ENCODE measurements around the gene AFF1. TPM values are rescaled to one million over a fixed set of nuclear protein-coding genes. Genes with fewer than 3 reads are reported as not detected.

The AFF1 gene
- total RNA-seq, 1 donor from 2014 or later = 99.9 TPM

DNA sequence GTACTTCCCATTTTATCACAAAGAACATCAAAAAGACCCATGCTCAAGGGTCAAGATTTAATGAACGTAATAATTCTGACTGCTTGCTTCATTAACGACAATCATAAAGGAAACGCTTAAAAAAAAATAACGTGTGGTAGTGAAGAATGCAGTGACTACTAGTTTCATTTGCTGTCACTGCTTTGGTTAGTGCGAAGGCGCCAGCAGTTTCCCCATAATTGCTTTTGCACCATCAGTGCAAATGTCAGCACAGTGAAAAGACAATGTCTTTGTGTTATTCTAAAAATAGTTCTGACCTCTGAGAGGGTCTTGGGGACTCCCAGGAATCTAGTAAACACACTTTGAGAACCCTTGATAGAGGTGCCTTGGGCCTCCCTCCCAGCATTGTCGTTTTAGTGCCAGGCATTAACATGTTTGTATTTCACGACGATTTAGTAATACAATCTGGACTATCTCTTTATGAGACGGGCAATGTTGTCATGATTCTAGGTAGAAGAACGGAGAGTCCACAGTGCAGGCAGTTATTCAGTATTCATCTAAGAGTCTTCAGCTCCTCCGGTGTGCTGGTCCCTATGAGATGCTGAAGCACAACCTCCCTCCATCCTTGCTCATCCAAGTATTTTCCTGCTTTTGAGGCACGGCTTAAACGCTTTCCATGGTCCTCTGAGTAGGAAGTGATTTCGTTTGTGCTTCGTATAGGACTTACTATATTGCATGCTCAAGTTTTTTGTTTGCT is 71.0 kb downstream of the AFF1 start:
- peak overlapping the region; percentile 96 for H3K27ac ChIP-seq
- no peaks in the 10 kb centered on the region for H3K27me3 ChIP-seq
- peaks cover 48% of the 10 kb centered on the region for H3K4me1 ChIP-seq
- no peaks in the 10 kb centered on the region for H3K36me3 ChIP-seq
- intact Hi-C loops (cut with DNase I) = loop anchor here (2.0 to 10.0 kb wide), 3 partner anchors 36 to 79 kb away; no protein-coding TSS in a partner anchor
- TF ChIP-seq POLR2AphosphoS5 (IDR thresholded peaks at IDR 0.05; ENCODE audit: insufficient read depth in 1 of 2, low read depth in 1 of 2) (no peak), POLR2A (IDR thresholded peaks at IDR 0.05) (no peak)
- TF ChIP-seq, protein P1, sequence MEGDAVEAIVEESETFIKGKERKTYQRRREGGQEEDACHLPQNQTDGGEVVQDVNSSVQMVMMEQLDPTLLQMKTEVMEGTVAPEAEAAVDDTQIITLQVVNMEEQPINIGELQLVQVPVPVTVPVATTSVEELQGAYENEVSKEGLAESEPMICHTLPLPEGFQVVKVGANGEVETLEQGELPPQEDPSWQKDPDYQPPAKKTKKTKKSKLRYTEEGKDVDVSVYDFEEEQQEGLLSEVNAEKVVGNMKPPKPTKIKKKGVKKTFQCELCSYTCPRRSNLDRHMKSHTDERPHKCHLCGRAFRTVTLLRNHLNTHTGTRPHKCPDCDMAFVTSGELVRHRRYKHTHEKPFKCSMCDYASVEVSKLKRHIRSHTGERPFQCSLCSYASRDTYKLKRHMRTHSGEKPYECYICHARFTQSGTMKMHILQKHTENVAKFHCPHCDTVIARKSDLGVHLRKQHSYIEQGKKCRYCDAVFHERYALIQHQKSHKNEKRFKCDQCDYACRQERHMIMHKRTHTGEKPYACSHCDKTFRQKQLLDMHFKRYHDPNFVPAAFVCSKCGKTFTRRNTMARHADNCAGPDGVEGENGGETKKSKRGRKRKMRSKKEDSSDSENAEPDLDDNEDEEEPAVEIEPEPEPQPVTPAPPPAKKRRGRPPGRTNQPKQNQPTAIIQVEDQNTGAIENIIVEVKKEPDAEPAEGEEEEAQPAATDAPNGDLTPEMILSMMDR (IDR thresholded peaks at IDR 0.05) = no peak
- peak overlapping the region; percentile 83 to 91 for H3K4me3 ChIP-seq
- no peaks in the 10 kb centered on the region for H3K9me3 ChIP-seq
- DNase-seq (ENCODE audit: extremely low spot score in 2 of 2) = no peak

DNA sequence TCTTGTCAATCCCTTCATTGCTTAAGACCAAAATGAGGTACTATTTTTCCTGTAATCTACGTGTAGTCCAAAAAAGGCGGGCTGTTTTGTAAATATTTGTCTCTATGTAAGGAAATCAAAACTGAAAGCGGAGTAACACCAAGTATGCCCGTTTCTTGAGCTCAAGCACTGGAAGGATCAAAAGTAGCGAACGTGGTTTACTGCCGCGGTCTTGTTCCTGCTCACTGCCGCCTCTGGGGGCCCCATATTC is 71.5 kb downstream of the AFF1 start:
- intact Hi-C loops (cut with DNase I) = loop anchor here (2.0 to 10.0 kb wide), 3 partner anchors 36 to 78 kb away; no protein-coding TSS in a partner anchor
- Histone ChIP-seq H3K27ac (peak overlapping the region; percentile 96), H3K4me3 (peak overlapping the region; percentile 83 to 91), H3K36me3 (no peaks in the 10 kb centered on the region), H3K4me1 (peaks cover 52% of the 10 kb centered on the region), H3K27me3 (no peaks in the 10 kb centered on the region), H3K9me3 (no peaks in the 10 kb centered on the region)
- no peak for DNase-seq (ENCODE audit: extremely low spot score in 2 of 2)
- TF ChIP-seq POLR2AphosphoS5 (IDR thresholded peaks at IDR 0.05; ENCODE audit: insufficient read depth in 1 of 2, low read depth in 1 of 2) (no peak), POLR2A (IDR thresholded peaks at IDR 0.05) (no peak)
- TF ChIP-seq, protein P1 (IDR thresholded peaks at IDR 0.05) = no peak

DNA sequence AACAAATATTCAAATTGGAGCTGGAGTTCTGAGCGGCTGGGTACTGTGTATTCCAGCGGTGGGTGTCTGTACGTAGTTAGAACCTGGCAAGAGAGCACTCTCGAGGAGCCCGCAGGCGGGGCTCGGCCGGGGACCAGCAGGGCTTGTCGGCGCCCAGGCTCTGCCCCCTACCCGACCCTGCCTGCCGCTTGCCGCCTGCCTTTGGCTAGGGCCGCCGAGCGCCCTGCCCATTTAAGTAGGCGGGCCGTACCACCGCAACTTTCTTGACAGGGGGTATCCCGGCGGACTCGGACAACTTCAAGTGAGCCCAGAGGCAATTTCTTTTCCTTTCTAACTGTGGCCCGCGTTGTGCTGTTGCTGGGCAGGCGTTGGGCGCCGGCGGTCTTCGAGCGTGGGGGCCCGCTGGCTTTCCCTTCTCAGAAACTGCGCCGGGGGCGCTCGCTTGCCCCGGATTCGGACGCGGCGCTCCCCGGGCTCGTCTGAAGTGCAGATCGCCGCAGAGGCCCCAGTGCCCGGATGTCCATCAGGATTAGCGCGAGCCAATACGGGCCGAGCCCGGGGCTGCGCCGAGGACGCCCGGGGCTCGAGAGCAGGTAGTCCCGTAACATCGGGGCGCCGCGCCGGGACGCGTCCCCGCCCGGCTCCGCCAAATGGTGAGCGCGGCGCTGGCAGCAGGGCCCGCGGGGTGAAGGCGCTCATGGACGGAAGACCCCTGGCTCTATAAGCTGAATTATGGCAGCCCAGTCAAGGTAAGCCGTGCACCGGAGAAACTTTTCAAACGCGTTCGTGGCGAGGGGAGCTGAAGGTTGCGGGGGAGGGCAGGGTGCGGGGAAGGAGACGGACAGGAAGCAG is 72.1 kb downstream of the AFF1 start:
- Histone ChIP-seq H3K4me3 (peak overlapping the region; percentile 83 to 91), H3K27ac (peak overlapping the region; percentile 96), H3K9me3 (no peaks in the 10 kb centered on the region), H3K4me1 (peaks cover 52% of the 10 kb centered on the region), H3K36me3 (no peaks in the 10 kb centered on the region), H3K27me3 (no peaks in the 10 kb centered on the region)
- intact Hi-C loops (cut with DNase I) = loop anchor here (2.0 to 10.0 kb wide), 3 partner anchors 35 to 78 kb away; no protein-coding TSS in a partner anchor
- peak in 1 of 2 donors; percentile 96 for DNase-seq (ENCODE audit: extremely low spot score in 2 of 2)
- TF ChIP-seq POLR2A (IDR thresholded peaks at IDR 0.05) = peak in 1 of 2 donors; percentile 88
- TF ChIP-seq POLR2AphosphoS5 (IDR thresholded peaks at IDR 0.05; ENCODE audit: insufficient read depth in 1 of 2, low read depth in 1 of 2) = peak; percentile 70 to 99
- TF ChIP-seq, protein P1 (IDR thresholded peaks at IDR 0.05) = no peak

DNA sequence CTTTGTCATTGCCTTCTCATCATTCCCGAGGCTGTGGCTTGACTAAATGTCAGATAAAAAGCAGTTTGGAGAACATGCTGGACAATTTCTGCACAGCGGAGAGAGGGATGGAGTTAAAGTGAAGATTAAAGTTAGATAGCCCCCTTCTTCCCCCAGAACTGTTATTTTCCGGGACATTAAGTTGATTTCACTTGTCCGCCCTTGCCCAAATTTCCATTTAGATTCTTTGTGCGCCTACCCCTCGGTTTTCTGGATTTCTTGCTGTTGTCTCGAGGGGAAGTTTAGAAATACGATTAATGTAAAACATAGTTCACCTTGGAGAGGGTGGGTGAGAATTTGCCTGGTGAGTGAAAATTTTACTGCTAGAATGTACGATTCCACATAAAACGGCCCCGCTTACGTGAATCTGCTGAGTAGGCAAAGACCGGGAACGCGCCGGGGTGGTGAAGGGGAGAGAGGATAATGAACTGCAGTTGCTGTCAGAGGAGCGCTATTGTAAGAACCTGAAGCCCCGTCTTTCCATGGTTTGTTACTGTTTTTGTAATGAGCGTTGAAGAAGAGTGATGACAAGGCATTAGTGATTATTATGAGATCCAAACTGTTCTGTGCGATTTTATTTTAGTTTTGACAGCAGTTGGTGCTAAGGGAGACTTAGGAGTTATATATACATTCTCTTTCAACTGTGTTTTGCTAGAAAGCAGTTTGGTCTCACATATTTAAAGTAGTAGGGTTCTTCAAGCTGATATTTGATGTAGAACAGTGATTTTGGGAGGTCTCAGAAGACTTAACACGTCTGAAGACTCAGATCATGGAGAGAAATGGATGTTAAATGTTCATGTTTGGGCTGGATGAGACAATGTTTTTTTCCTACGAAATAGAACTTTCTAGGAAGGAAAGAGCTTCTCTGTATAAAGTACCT is 73.0 kb downstream of the AFF1 start:
- H3K36me3 ChIP-seq = no peaks in the 10 kb centered on the region
- no peaks in the 10 kb centered on the region for H3K9me3 ChIP-seq
- intact Hi-C loops (cut with DNase I) = loop anchor here (2.0 to 10.0 kb wide), 3 partner anchors 35 to 77 kb away; no protein-coding TSS in a partner anchor
- no peak for DNase-seq (ENCODE audit: extremely low spot score in 2 of 2)
- peak overlapping the region; percentile 83 to 91 for H3K4me3 ChIP-seq
- peak overlapping the region; percentile 96 for H3K27ac ChIP-seq
- TF ChIP-seq, protein P1 (IDR thresholded peaks at IDR 0.05) = no peak
- TF ChIP-seq POLR2AphosphoS5 (IDR thresholded peaks at IDR 0.05; ENCODE audit: insufficient read depth in 1 of 2, low read depth in 1 of 2) (peak in 1 of 2 donors; percentile 15), POLR2A (IDR thresholded peaks at IDR 0.05) (no peak)
- H3K4me1 ChIP-seq = peaks cover 61% of the 10 kb centered on the region
- H3K27me3 ChIP-seq = no peaks in the 10 kb centered on the region
